Activated B cell treated with CpG ODN at 0.5 μM for 24 hours (primary cell): ENCODE data around the gene TCP10L. TPM values are rescaled to one million over a fixed set of nuclear protein-coding genes. Genes with fewer than 3 reads are reported as not detected.

Experiments
- ATAC-seq: fragments of 200-7000 bp; cut with Tn5 transposase; one replicate; pipeline ENCODE4 v1.10.0; 2021; ENCODE audit warnings: low read depth, mild to moderate bottlenecking, moderate library complexity
- CTCF ChIA-PET: fragments of 350-600 bp; sonication (Branson Sonifier 250); formaldehyde crosslinking; loops from one replicate; lab custom pipeline; 2021; ENCODE audit warnings: antibody characterized with exemption; lab: Charles Lee
- POLR2A ChIA-PET: fragments of 350-600 bp; sonication (Branson Sonifier 250); formaldehyde crosslinking; loops from one replicate; lab custom pipeline; 2021; ENCODE audit warnings: antibody characterized with exemption; lab: Charles Lee
- DNase-seq: peaks from one replicate; pipeline ENCODE4 v3.0.0; 2022
- H3K27ac Mint-ChIP-seq: one replicate; pipeline ENCODE4 v1.8.0; 2020; ENCODE audit warnings: mixed read lengths
- H3K27me3 Mint-ChIP-seq: one replicate; pipeline ENCODE4 v1.8.0; 2021; ENCODE audit warnings: mixed read lengths
- H3K36me3 Mint-ChIP-seq: one replicate; pipeline ENCODE4 v1.8.0; 2021; ENCODE audit warnings: low read depth, mixed read lengths
- H3K4me1 Mint-ChIP-seq: one replicate; pipeline ENCODE4 v1.8.0; 2021; ENCODE audit warnings: mixed read lengths
- H3K4me3 Mint-ChIP-seq: one replicate; pipeline ENCODE4 v1.8.0; 2020; ENCODE audit warnings: mild to moderate bottlenecking, mixed read lengths
- H3K9me3 Mint-ChIP-seq: one replicate; pipeline ENCODE4 v1.8.0; 2020; ENCODE audit warnings: mixed read lengths
- intact Hi-C: fragments of 100-400 bp; cut with micrococcal nuclease; formaldehyde crosslinking; loops from one replicate; pipeline ENCODE4 v1.15.1; 2024
- total RNA-seq: library from RNA; stranded (reverse); gene quantifications from 2 replicates; pipeline ENCODE4 v1.2.3, GENCODE V29; 2022
- TF ChIP-seq, protein P1 (sequence below): fragments of 200-600 bp; IDR thresholded peaks from one replicate; pipeline ENCODE4 v1.8.0; 2022; ENCODE audit warnings: antibody characterized with exemption, mild to moderate bottlenecking

TCP10L gene
- total RNA-seq, 1 donor from 2014 or later: 0.58 TPM

DNA sequence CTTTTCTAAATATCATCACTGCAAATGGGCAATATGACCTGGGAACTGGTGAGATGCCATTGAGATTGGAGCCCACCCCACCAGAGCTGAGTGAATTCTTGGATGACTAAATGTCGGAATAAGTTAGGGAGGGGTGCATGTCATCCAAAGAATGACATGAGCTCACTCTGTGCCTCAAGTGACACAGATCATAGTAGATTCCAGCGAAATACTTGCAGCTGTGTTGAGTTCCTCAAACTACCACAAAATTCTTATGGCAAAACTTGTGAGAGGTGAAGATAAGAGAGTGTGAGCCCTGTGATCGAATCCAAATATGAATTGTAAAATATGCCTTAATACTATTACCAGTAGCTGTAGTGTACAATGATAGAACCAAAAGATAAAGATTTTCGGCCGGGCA is 2.3 kb upstream of the TCP10L start:
- DNase-seq: no peak
- ChIA-PET POLR2A (no interaction called here), CTCF (no interaction called here)
- H3K4me3 Mint-ChIP-seq: no peak overlapping the region
- ATAC-seq: no peak
- TF ChIP-seq, protein P1, sequence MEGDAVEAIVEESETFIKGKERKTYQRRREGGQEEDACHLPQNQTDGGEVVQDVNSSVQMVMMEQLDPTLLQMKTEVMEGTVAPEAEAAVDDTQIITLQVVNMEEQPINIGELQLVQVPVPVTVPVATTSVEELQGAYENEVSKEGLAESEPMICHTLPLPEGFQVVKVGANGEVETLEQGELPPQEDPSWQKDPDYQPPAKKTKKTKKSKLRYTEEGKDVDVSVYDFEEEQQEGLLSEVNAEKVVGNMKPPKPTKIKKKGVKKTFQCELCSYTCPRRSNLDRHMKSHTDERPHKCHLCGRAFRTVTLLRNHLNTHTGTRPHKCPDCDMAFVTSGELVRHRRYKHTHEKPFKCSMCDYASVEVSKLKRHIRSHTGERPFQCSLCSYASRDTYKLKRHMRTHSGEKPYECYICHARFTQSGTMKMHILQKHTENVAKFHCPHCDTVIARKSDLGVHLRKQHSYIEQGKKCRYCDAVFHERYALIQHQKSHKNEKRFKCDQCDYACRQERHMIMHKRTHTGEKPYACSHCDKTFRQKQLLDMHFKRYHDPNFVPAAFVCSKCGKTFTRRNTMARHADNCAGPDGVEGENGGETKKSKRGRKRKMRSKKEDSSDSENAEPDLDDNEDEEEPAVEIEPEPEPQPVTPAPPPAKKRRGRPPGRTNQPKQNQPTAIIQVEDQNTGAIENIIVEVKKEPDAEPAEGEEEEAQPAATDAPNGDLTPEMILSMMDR: no peak
- no peak overlapping the region for H3K27ac Mint-ChIP-seq
- H3K36me3 Mint-ChIP-seq: no peaks in the 10 kb centered on the region
- intact Hi-C loops: no loop called here
- H3K4me1 Mint-ChIP-seq: no peaks in the 10 kb centered on the region
- no peaks in the 10 kb centered on the region for H3K27me3 Mint-ChIP-seq
- no peaks in the 10 kb centered on the region for H3K9me3 Mint-ChIP-seq

DNA sequence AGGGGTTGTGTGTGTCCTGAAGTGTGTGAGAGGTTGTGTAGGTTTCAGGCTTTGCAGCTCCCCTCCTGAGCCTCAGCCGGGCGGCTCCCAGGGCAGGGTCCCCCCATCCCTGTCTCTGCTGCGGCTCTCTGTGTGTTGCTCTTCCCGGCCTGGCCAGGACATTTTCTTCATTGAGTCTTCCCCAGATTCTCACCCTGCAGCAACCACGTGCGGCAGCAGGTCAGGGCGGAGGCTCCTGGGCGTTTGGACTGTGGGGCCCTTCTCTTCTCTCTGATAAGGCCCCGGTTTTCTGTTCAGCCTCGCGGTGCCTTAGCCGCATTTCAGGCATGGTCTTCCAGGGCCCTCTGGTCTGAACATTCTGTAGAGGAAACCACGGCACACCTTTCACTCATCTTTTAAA is 1.8 kb upstream of the TCP10L start:
- ChIA-PET POLR2A (no interaction called here), CTCF (no interaction called here)
- Mint-ChIP-seq H3K36me3 (no peaks in the 10 kb centered on the region), H3K27ac (no peak overlapping the region), H3K4me1 (no peaks in the 10 kb centered on the region), H3K27me3 (no peaks in the 10 kb centered on the region), H3K4me3 (no peak overlapping the region), H3K9me3 (no peaks in the 10 kb centered on the region)
- TF ChIP-seq, protein P1: no peak
- DNase-seq: no peak
- intact Hi-C loops: no loop called here
- ATAC-seq: no peak

DNA sequence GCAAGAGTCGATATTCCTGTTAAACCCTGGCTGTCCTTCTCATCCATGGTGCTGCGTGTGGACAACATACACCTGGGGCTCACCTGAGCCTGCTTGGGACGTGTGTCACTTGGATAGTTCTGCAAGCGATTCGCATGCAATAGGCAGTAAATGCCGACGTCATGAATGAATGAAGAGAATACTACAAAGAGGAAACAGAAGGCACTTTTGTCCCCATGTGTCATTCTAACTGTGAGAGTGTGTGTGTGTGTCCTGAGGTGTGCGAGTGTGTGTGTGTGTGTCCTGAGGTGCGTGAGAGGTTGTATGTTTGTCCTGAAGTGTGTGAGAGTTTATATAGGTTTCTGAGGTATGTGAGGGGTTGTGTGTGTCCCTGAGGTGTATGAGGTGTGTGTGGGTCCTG is 647 bp upstream of the TCP10L start:
- H3K27ac Mint-ChIP-seq: no peak overlapping the region
- no peaks in the 10 kb centered on the region for H3K27me3 Mint-ChIP-seq
- no peak overlapping the region for H3K4me3 Mint-ChIP-seq
- H3K9me3 Mint-ChIP-seq: no peaks in the 10 kb centered on the region
- H3K4me1 Mint-ChIP-seq: no peaks in the 10 kb centered on the region
- DNase-seq: no peak
- TF ChIP-seq, protein P1: no peak
- H3K36me3 Mint-ChIP-seq: no peaks in the 10 kb centered on the region
- ATAC-seq: no peak
- POLR2A ChIA-PET: no interaction called here
- intact Hi-C loops: no loop called here
- CTCF ChIA-PET: no interaction called here

DNA sequence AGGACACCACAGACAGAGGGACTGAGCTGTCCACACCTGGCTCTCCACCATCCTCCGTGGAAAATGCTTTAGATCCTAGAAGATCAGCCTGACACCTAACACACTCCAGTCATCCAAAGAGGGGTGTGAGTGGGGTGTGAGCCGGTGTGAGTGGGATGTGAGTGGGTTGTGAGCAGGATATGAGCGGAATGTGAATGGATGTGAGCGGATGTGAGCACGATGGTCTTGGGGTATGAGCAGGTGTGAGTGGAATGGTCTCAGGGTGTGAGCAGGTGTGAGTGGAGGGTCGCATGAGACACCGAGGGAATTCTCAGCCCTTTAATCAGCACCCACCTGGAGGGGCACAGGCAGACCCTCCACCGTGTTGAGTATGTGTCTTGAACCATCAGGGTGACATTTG is 851 bp downstream of the TCP10L start:
- Mint-ChIP-seq H3K9me3 (no peaks in the 10 kb centered on the region), H3K27me3 (no peaks in the 10 kb centered on the region), H3K4me3 (no peak overlapping the region), H3K4me1 (no peaks in the 10 kb centered on the region), H3K27ac (no peak overlapping the region), H3K36me3 (no peaks in the 10 kb centered on the region)
- ATAC-seq (no peak), DNase-seq (no peak)
- CTCF ChIA-PET: no interaction called here
- TF ChIP-seq, protein P1: no peak
- POLR2A ChIA-PET: no interaction called here
- intact Hi-C loops: no loop called here

DNA sequence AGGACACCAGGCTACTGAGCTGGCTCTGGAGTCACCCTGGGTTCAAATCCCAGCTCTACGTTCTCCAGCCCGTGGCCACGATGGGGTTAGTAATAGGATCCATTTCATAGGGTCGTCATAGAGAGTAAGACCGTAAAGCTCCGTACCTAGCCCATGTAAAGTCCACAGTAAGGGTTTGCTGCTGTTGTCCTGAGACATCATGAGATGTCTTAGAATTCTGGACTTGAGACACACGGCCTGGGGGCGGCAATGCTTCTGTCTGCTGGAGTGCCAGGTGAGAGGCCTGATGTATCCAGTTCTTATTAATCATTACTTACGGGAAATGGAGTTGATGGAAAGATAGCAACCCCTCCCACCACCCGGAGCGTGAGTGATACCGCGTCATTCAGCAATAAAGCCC is 3.6 kb downstream of the TCP10L start:
- ATAC-seq: no peak
- Mint-ChIP-seq H3K4me3 (no peak overlapping the region), H3K36me3 (peaks cover 2% of the 10 kb centered on the region), H3K9me3 (no peaks in the 10 kb centered on the region), H3K4me1 (no peaks in the 10 kb centered on the region), H3K27me3 (no peaks in the 10 kb centered on the region), H3K27ac (no peak overlapping the region)
- intact Hi-C loops: no loop called here
- TF ChIP-seq, protein P1: no peak
- CTCF ChIA-PET: no interaction called here
- no peak for DNase-seq
- POLR2A ChIA-PET: no interaction called here
